Stomach (tissue), 9 donors: ENCODE data around the gene ANKDD1B. TPM values are rescaled to one million over a fixed set of nuclear protein-coding genes. Genes with fewer than 3 reads are reported as not detected.

Experiments
- DNase-seq, 2 donors: peaks; one replicate each; pipeline versions ENCODE4 v3.0.0 to v3.0.0-alpha.2; 2013 to 2019
- H3K27ac ChIP-seq, 5 donors: fragments of 200-600 bp in 4 of 5; sonication (generic) in 4 of 5; one replicate each; pipeline ENCODE4 v1.5.1; 2013 to 2019; ENCODE audit warnings: mild to moderate bottlenecking in 1 of 5, moderate library complexity in 1 of 5
- H3K27me3 ChIP-seq, 3 donors: fragments of 200-600 bp; sonication (generic); one replicate each; pipeline ENCODE4 v1.5.1; 2017 to 2019; ENCODE audit warnings: mixed run types in 1 of 3
- H3K36me3 ChIP-seq, 4 donors: fragments of 200-600 bp; sonication (generic); 1 replicate in 3 of 4; 2 replicates in 1 of 4; pipeline ENCODE4 v1.5.1; 2016 to 2019
- H3K4me1 ChIP-seq, 4 donors: fragments of 200-600 bp; sonication (generic); one replicate each; pipeline ENCODE4 v1.5.1; 2016 to 2019
- H3K4me3 ChIP-seq, 4 donors: fragments of 200-600 bp; sonication (generic) in 3 of 4; one replicate each; pipeline ENCODE4 v1.5.1; 2016 to 2019; ENCODE audit warnings: mild to moderate bottlenecking in 1 of 4
- H3K9me3 ChIP-seq, 4 donors: fragments of 200-600 bp; sonication (generic); one replicate each; pipeline ENCODE4 v1.5.1; 2016 to 2019
- EP300 ChIP-seq: sonication (generic); formaldehyde crosslinking; IDR thresholded peaks from one replicate; pipeline ENCODE4 v1.6.1; 2017; ENCODE audit warnings: antibody characterized with exemption
- POLR2A ChIP-seq, 4 donors: fragments of 450-650 bp; IDR thresholded peaks; one replicate each; pipeline ENCODE4 v1.6.1; 2016; ENCODE audit warnings: antibody characterized with exemption in 4 of 4, control low read depth in 2 of 4, mild to moderate bottlenecking in 1 of 4, moderate library complexity in 1 of 4
- POLR2AphosphoS5 ChIP-seq, 3 donors: sonication (generic); formaldehyde crosslinking; IDR thresholded peaks; one replicate each; pipeline ENCODE4 v1.6.1; 2016; ENCODE audit warnings: antibody characterized with exemption in 3 of 3
- WGBS, 5 donors: extraction: QIAGEN DNeasy Blood & Tissue Kit in 3 of 5; methylation state at CpG; one replicate each; pipeline versions ENCODE4 v1.1.5 to v1.1.7; 2013 to 2018; 5-methylcytosine and 5-hydroxymethylcytosine counted together
- intact Hi-C: fragments of 100-400 bp; cut with DNase I; formaldehyde crosslinking; loops from one replicate; pipeline ENCODE4 v1.15.1; 2023; ENCODE audit warnings: low total_unique reads
- polyA plus RNA-seq, 3 donors: library from polyadenylated mRNA; stranded (reverse); fragments of 200-250 nt; gene quantifications; one replicate each; pipeline ENCODE4 v1.2.3, GENCODE V29; 2013
- total RNA-seq, 5 donors: library from RNA; depleted of rRNA; stranded (reverse); fragments of >200 nt; gene quantifications; one replicate each; pipeline versions ENCODE4 v1.1.0 to v1.2.3, GENCODE V29; 2014 to 2016
- TF ChIP-seq, protein P1 (sequence below), 7 experiments: fragments of 450-650 bp in 4 of 7; fragments of 200-600 bp in 3 of 7; sonication (generic) in 3 of 7; IDR thresholded peaks; one replicate each; pipeline ENCODE4 v1.5.1; 2016 to 2019; ENCODE audit warnings: antibody characterized with exemption in 7 of 7, control low read depth in 2 of 7, mild to moderate bottlenecking in 1 of 7
- donor health status: healthy with polysubstance abuse.
- donor health status: Bipolar disorder and iron deficiency.
- donor health status: healthy.

Gene ANKDD1B
- total and polyA plus RNA-seq, 8 donors: 0.37 to 11.6 (median 3.6) TPM; not detected in 2

DNA sequence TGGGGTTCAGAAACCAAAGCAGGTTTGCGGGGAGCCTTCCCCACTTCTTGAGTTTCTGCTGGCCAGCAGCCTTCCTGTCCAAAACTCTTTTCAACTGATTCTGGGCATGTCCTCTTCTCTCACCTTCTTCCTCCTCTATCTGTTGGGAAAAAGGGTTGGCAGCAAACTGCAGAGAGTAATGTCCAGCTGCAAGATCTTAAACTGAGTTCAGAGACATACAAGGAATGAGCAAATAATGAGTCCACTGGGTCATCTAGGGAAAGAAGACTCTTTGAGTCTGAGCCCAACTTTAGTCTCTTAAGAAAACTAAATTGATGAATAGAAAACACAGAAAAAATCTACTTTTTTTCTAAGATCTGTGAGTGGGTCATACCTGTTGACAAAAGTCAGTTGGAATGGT is 16.5 kb downstream of the ANKDD1B start:
- H3K9me3 ChIP-seq: no peaks in the 10 kb centered on the region
- no peaks in the 10 kb centered on the region for H3K36me3 ChIP-seq
- H3K27me3 ChIP-seq: no peaks in the 10 kb centered on the region
- 92 to 100% (median 96%) methylated on average over 1 of the region's 1 CpG for WGBS, 5 donors
- H3K27ac ChIP-seq: no peak overlapping the region
- TF ChIP-seq EP300: no peak
- H3K4me1 ChIP-seq: peaks cover 0 to 20% (median 16%) of the 10 kb centered on the region in 4 donors
- no peak for DNase-seq
- intact Hi-C loops: no loop called here
- no peak overlapping the region for H3K4me3 ChIP-seq

GRCh38 chr5:75630875-75631274 is 19.6 kb downstream of the ANKDD1B start:
- 64 to 76% (median 66%) methylated on average over 2 of the region's 2 CpGs for WGBS, 5 donors
- Histone ChIP-seq H3K27ac (no peak overlapping the region), H3K4me3 (no peak overlapping the region), H3K4me1 (peaks cover 0 to 2% (median 0%) of the 10 kb centered on the region in 4 donors), H3K9me3 (no peaks in the 10 kb centered on the region), H3K27me3 (no peaks in the 10 kb centered on the region), H3K36me3 (no peaks in the 10 kb centered on the region)
- intact Hi-C loops: no loop called here
- TF ChIP-seq POLR2AphosphoS5 (IDR thresholded peaks at IDR 0.05) (no peak), EP300 (no peak), POLR2A (IDR thresholded peaks at IDR 0.05) (no peak)
- TF ChIP-seq, protein P1, sequence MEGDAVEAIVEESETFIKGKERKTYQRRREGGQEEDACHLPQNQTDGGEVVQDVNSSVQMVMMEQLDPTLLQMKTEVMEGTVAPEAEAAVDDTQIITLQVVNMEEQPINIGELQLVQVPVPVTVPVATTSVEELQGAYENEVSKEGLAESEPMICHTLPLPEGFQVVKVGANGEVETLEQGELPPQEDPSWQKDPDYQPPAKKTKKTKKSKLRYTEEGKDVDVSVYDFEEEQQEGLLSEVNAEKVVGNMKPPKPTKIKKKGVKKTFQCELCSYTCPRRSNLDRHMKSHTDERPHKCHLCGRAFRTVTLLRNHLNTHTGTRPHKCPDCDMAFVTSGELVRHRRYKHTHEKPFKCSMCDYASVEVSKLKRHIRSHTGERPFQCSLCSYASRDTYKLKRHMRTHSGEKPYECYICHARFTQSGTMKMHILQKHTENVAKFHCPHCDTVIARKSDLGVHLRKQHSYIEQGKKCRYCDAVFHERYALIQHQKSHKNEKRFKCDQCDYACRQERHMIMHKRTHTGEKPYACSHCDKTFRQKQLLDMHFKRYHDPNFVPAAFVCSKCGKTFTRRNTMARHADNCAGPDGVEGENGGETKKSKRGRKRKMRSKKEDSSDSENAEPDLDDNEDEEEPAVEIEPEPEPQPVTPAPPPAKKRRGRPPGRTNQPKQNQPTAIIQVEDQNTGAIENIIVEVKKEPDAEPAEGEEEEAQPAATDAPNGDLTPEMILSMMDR (IDR thresholded peaks at IDR 0.05): no peak
- DNase-seq: no peak

DNA sequence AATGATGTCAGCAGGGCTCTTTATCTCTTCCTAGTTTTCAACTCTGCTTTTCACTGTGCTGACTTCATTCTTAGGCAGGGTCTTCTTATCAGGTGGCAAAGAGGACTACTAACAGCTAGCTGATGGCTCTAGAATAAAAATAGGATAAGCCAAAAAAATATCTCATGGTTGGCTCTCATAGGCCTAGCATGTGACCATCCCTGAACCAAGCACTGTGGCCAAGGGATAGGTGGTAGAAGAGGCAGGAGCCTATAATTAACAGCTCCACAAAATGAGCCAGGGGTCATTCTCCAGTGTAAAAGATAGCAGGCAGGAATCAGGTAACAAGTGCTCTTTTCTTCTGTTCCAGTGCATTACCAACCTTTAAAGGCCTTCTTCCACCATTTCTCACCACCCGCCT is 21.1 kb downstream of the ANKDD1B start:
- no peak for DNase-seq
- H3K4me3 ChIP-seq: no peak overlapping the region
- no peaks in the 10 kb centered on the region for H3K9me3 ChIP-seq
- no peak overlapping the region for H3K27ac ChIP-seq
- H3K4me1 ChIP-seq: no peaks in the 10 kb centered on the region
- no peaks in the 10 kb centered on the region for H3K27me3 ChIP-seq
- intact Hi-C loops: no loop called here
- TF ChIP-seq POLR2AphosphoS5 (IDR thresholded peaks at IDR 0.05): no peak
- no peak for TF ChIP-seq EP300
- no peak for TF ChIP-seq POLR2A (IDR thresholded peaks at IDR 0.05)
- TF ChIP-seq, protein P1 (IDR thresholded peaks at IDR 0.05): no peak
- no peaks in the 10 kb centered on the region for H3K36me3 ChIP-seq
- WGBS, 5 donors: 94 to 100% (median 96%) methylated on average over 1 of the region's 1 CpG

GRCh38 chr5:75637949-75638348 is 26.7 kb downstream of the ANKDD1B start:
- H3K27ac ChIP-seq: no peak overlapping the region
- peaks cover 0 to 11% (median 0%) of the 10 kb centered on the region in 4 donors for H3K9me3 ChIP-seq
- WGBS, 5 donors: 73 to 93% (median 77%) methylated on average over 1 of the region's 1 CpG
- no peaks in the 10 kb centered on the region for H3K36me3 ChIP-seq
- no peak for DNase-seq
- H3K4me3 ChIP-seq: no peak overlapping the region
- intact Hi-C loops: no loop called here
- H3K4me1 ChIP-seq: peaks cover 0 to 4% (median 0%) of the 10 kb centered on the region in 4 donors
- no peaks in the 10 kb centered on the region for H3K27me3 ChIP-seq
- TF ChIP-seq, protein P1 (IDR thresholded peaks at IDR 0.05): no peak
- TF ChIP-seq POLR2AphosphoS5 (IDR thresholded peaks at IDR 0.05): no peak
- no peak for TF ChIP-seq POLR2A (IDR thresholded peaks at IDR 0.05)
- no peak for TF ChIP-seq EP300

DNA sequence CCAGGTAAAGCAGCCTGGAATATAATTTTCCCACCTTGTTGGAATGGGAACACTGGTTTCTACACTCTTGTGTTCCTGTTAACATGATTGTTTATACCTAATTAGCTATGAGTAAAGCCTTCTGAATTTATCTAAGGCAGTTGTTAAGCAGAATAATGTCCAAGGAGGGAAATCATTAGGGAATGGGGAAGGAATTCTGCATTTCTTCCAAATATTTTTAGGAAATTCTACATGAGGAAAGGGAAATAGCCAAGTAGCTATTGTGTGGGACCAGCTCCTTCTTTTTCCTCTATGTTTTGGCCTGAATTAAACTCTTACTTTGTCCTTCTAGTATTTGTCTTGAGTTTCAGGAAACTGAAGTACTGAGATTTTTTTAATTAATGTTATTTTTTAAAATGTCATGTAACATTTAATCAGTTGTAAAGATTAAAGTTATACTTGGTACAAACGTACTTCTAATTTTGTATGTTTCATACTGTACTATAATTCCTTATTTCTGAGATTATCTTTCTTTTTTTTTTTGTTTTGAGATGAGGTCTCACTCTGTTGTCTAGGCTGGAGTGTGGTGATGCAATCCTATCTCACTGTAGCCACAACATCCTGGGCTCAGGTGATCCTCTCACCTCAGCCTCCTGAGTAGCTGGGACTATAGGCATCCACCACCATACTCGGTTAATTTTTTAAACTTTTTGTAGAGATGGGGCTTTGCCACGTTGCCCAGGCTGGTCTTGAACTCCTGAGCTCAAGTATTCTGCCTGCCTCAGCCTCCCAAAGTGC is 28.5 kb downstream of the ANKDD1B start:
- intact Hi-C loops: no loop called here
- DNase-seq: no peak
- 69 to 84% (median 76%) methylated on average over 3 of the region's 3 CpGs for whole genome bisulfite sequencing, 5 donors
- H3K4me3 ChIP-seq: no peak overlapping the region
- H3K27me3 ChIP-seq: no peaks in the 10 kb centered on the region
- H3K36me3 ChIP-seq: no peaks in the 10 kb centered on the region
- no peak for TF ChIP-seq EP300
- no peak for TF ChIP-seq POLR2AphosphoS5 (IDR thresholded peaks at IDR 0.05)
- no peak for TF ChIP-seq POLR2A (IDR thresholded peaks at IDR 0.05)
- TF ChIP-seq, protein P1 (IDR thresholded peaks at IDR 0.05): no peak
- peaks cover 0 to 4% (median 0%) of the 10 kb centered on the region in 4 donors for H3K4me1 ChIP-seq
- peaks cover 0 to 11% (median 0%) of the 10 kb centered on the region in 4 donors for H3K9me3 ChIP-seq
- H3K27ac ChIP-seq: no peak overlapping the region
